HEK293 (cell line): ENCODE results near the gene LCAT.

Experiments
- CTCF ChIP-seq: fragments of 450-650 bp; formaldehyde crosslinking; IDR thresholded peaks from 2 replicates; pipeline ENCODE4 v1.5.1; 2016; ENCODE audit warnings: missing biosample characterization, missing genetic modification characterization
- KLF16 ChIP-seq: fragments of 450-650 bp; formaldehyde crosslinking; IDR thresholded peaks from 2 replicates; pipeline ENCODE4 v1.5.1; 2017; ENCODE audit warnings: missing biosample characterization, missing genetic modification characterization
- PATZ1 ChIP-seq: fragments of 450-650 bp; formaldehyde crosslinking; IDR thresholded peaks from 2 replicates; pipeline ENCODE4 v1.5.1; 2016; ENCODE audit warnings: missing biosample characterization, missing genetic modification characterization
- RBAK ChIP-seq: fragments of 450-650 bp; formaldehyde crosslinking; IDR thresholded peaks from 2 replicates; pipeline ENCODE4 v1.5.1; 2016; ENCODE audit warnings: missing biosample characterization, missing genetic modification characterization
- ZBTB1 ChIP-seq: fragments of 450-650 bp; formaldehyde crosslinking; IDR thresholded peaks from 2 replicates; pipeline ENCODE4 v1.5.1; 2016; ENCODE audit warnings: missing biosample characterization, missing genetic modification characterization
- ZBTB8A ChIP-seq: fragments of 450-650 bp; formaldehyde crosslinking; IDR thresholded peaks from 2 replicates; pipeline ENCODE4 v1.5.1; 2016; ENCODE audit warnings: missing biosample characterization, missing genetic modification characterization
- ZNF223 ChIP-seq: fragments of 450-650 bp; formaldehyde crosslinking; IDR thresholded peaks from 2 replicates; pipeline ENCODE4 v1.5.1; 2016; ENCODE audit warnings: missing biosample characterization, missing genetic modification characterization
- ZNF274 ChIP-seq, 2 experiments: fragments of 200-500 bp in 1 of 2; fragments of 450-650 bp in 1 of 2; sonication (Bioruptor generic) in 1 of 2; formaldehyde crosslinking in 1 of 2; IDR thresholded peaks; 2 replicates each; pipeline versions ENCODE4 v1.5.1 to v1.6.1; 2014 to 2016; ENCODE audit warnings: borderline replicate concordance in 1 of 2, inconsistent platforms in 1 of 2, low read length in 1 of 2, missing biosample characterization in 1 of 2, missing genetic modification characterization in 1 of 2
- ZNF501 ChIP-seq: fragments of 450-650 bp; formaldehyde crosslinking; IDR thresholded peaks from 2 replicates; pipeline ENCODE4 v1.5.1; 2016; ENCODE audit warnings: missing biosample characterization, missing genetic modification characterization
- ZSCAN5A ChIP-seq: fragments of 450-650 bp; formaldehyde crosslinking; IDR thresholded peaks from 2 replicates; pipeline ENCODE4 v1.5.1; 2016; ENCODE audit warnings: missing biosample characterization, missing genetic modification characterization

- TF ChIP-seq ZSCAN5A (no peak), RBAK (no peak), ZNF274 (IDR thresholded peaks at IDR 0.05; ENCODE audit: low read length) (no peak), ZNF274 (tag by site-specific recombination; IDR thresholded peaks at IDR 0.05; ENCODE audit: borderline replicate concordance) (no peak), ZNF223 (tag by site-specific recombination) (no peak), CTCF (tag by site-specific recombination) (no peak), ZBTB1 (no peak), ZBTB8A (tag by site-specific recombination) (no peak), KLF16 (no peak), ZNF501 (tag by site-specific recombination) (no peak), PATZ1 (no peak)
Observed at GRCh38 chr16:67946128-67946569, 2.2 kb upstream of the LCAT start.
